GM12874 (cell line): ENCODE measurements around the gene SUN2.

Experiments used
- CTCF ChIP-seq: IDR thresholded peaks from 2 replicates; pipeline ENCODE4 v1.5.1; 2011; ENCODE audit warnings: low read depth, mild to moderate bottlenecking, control low read depth, low read length, moderate library complexity; ENCODE audit not compliant: insufficient read depth

The SUN2 gene

GRCh38 chr22:38784856-38785255, 29.1 kb upstream of the SUN2 start:
- no peak for TF ChIP-seq CTCF

GRCh38 chr22:38784035-38784434, 28.2 kb upstream of the SUN2 start:
- no peak for TF ChIP-seq CTCF

GRCh38 chr22:38783095-38783615, 27.4 kb upstream of the SUN2 start:
- no peak for TF ChIP-seq CTCF

GRCh38 chr22:38782402-38783094, 26.8 kb upstream of the SUN2 start:
- no peak for TF ChIP-seq CTCF

- no peak for TF ChIP-seq CTCF
Observed at GRCh38 chr22:38781033-38781432, 25.2 kb upstream of the SUN2 start.

- TF ChIP-seq CTCF = no peak
Observed at GRCh38 chr22:38777087-38777671, 21.4 kb upstream of the SUN2 start.

GRCh38 chr22:38776086-38776485, 20.3 kb upstream of the SUN2 start:
- TF ChIP-seq CTCF = no peak
